Adrenal gland (tissue), 12 donors: Measurements from ENCODE around the gene PDPN. TPM values are rescaled to one million over a fixed set of nuclear protein-coding genes. Genes with fewer than 3 reads are reported as not detected.

ENCODE experiments used
- DNase-seq, 7 donors: peaks; one replicate each; pipeline ENCODE4 v3.0.0-alpha.2; 2019 to 2020
- H3K27ac ChIP-seq, 5 donors: fragments of 200-600 bp; sonication (generic) in 4 of 5; 1 replicate in 3 of 5; 2 replicates in 2 of 5; pipeline versions ENCODE4 v1.5.1 to v1.8.0; 2016 to 2020; ENCODE audit warnings: mild to moderate bottlenecking in 1 of 5
- H3K27me3 ChIP-seq: fragments of 200-600 bp; 2 replicates; pipeline ENCODE4 v1.8.0; 2021
- H3K36me3 ChIP-seq, 2 donors: fragments of 200-600 bp; replicated peaks in 1 of 2; 1 replicate in 1 of 2; 2 replicates in 1 of 2; pipeline versions ENCODE4 v1.5.1 to v1.8.0; 2018 to 2022
- H3K4me1 ChIP-seq, 2 donors: fragments of 200-600 bp; replicated peaks in 1 of 2; 1 replicate in 1 of 2; 2 replicates in 1 of 2; pipeline versions ENCODE4 v1.5.1 to v1.8.0; 2018 to 2021
- H3K4me3 ChIP-seq, 4 donors: fragments of 200-600 bp; sonication (generic) in 3 of 4; one replicate each; pipeline ENCODE4 v1.5.1; 2016 to 2018
- H3K9me3 ChIP-seq, 3 donors: fragments of 200-600 bp; sonication (generic) in 1 of 3; replicated peaks in 1 of 3; 1 replicate in 2 of 3; 2 replicates in 1 of 3; pipeline versions ENCODE4 v1.5.1 to v1.8.0; 2016 to 2021
- POLR2A ChIP-seq, 2 donors: fragments of 450-650 bp; IDR thresholded peaks; one replicate each; pipeline ENCODE4 v1.6.1; 2017; ENCODE audit warnings: antibody characterized with exemption in 2 of 2, mild to moderate bottlenecking in 2 of 2, moderate library complexity in 1 of 2
- WGBS, 4 donors: extraction: QIAGEN DNeasy Blood & Tissue Kit in 2 of 4; methylation state at CpG; one replicate each; pipeline versions ENCODE4 v1.1.5 to v1.1.7; 2013 to 2017; 5-methylcytosine and 5-hydroxymethylcytosine counted together
- intact Hi-C, 2 donors: fragments of 100-400 bp; cut with DNase I; formaldehyde crosslinking; loops; one replicate each; pipeline versions ENCODE4 v1.14.1 to v1.15.0; 2022 to 2023
- polyA plus RNA-seq, 3 donors: library from polyadenylated mRNA; stranded (reverse); fragments of 200-250 nt in 2 of 3; fragments of 350-450 nt in 1 of 3; fragmentation: Illumina TruSeq in 1 of 3; extraction: RNeasy Lipid Tissue Mini Kit (QIAGEN cat#74804) in 1 of 3; gene quantifications; one replicate each; pipeline ENCODE4 v1.2.3, GENCODE V29; 2013 to 2014
- total RNA-seq, 9 donors: library from RNA; depleted of rRNA in 4 of 9; stranded (reverse); fragments of >200 nt in 4 of 9; fragments of 120-200 nt in 1 of 9; fragmentation: NEBNext Ultra II Directional in 1 of 9; extraction: Animal tissue kit (Norgen Biotek cat#: 25700) in 1 of 9; gene quantifications; one replicate each; pipeline versions ENCODE4 v1.1.0 to v1.2.4, GENCODE V29; 2013 to 2023
- TF ChIP-seq, protein P1 (sequence below), 6 experiments: fragments of 450-650 bp in 4 of 6; fragments of 200-600 bp in 2 of 6; sonication (generic) in 1 of 6; IDR thresholded peaks; 1 replicate in 5 of 6; 2 replicates in 1 of 6; pipeline versions ENCODE4 v1.5.1 to v1.8.0; 2016 to 2021; ENCODE audit warnings: antibody characterized with exemption in 6 of 6, mild to moderate bottlenecking in 2 of 6, moderate library complexity in 1 of 6
- donor health status: healthy with polysubstance abuse.
- donor health status: Bipolar disorder and iron deficiency.
- donor health status: DM: yes; HTN: yes; CAD: no.
- donor health status: DM: no; HTN: no; CAD: no.
- donor health status: DM: no; HTN: no; CAD: no.
- donor health status: DM: yes; HTN: yes; CAD: no.

The PDPN gene
- total and polyA plus RNA-seq, 12 donors: 1.2 to 13.8 (median 5.6) TPM

DNA sequence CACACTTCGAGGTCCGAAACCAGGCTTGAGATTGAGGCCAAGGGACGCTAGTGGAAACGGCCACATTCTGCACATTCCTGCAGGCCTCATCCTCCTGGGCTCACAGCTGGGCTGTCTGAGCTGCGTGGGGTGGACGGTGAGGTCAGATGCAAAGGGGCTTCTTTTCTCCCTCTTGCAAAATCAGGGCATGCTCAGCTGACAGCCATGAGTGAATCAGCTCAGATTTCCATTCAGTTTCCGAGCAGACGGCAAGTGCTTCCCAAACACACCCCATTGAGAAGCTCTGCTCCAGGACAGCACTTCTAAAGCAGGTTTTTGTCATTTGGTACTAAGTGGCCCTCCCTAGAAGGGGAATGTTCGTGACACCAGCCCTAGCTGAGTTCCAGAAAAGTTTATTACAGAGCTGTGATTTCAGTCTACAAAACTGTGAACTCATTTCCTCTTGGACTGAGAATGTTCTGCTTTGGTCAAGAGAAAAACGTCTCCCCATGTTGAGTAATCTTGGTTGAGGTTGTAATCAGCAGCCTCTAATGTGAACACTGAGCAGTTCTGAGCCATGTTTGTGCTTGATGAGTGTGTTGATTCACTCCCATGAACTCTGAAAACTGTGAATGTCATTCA, 10.0 kb downstream of the PDPN start:
- Histone ChIP-seq H3K9me3 (no peaks in the 10 kb centered on the region), H3K4me1 (no peaks in the 10 kb centered on the region), H3K27ac (peak overlapping the region in 2 of 5 donors; percentile 56 to 68), H3K4me3 (no peak overlapping the region), H3K36me3 (no peaks in the 10 kb centered on the region), H3K27me3 (no peaks in the 10 kb centered on the region)
- WGBS, 4 donors: 47 to 53% (median 48%) methylated on average over 8 to 10 of the region's 10 CpGs
- peak in 6 of 7 donors; percentile 23 to 55 (median 34) for DNase-seq
- intact Hi-C loops: no loop called here
- TF ChIP-seq, protein P1, sequence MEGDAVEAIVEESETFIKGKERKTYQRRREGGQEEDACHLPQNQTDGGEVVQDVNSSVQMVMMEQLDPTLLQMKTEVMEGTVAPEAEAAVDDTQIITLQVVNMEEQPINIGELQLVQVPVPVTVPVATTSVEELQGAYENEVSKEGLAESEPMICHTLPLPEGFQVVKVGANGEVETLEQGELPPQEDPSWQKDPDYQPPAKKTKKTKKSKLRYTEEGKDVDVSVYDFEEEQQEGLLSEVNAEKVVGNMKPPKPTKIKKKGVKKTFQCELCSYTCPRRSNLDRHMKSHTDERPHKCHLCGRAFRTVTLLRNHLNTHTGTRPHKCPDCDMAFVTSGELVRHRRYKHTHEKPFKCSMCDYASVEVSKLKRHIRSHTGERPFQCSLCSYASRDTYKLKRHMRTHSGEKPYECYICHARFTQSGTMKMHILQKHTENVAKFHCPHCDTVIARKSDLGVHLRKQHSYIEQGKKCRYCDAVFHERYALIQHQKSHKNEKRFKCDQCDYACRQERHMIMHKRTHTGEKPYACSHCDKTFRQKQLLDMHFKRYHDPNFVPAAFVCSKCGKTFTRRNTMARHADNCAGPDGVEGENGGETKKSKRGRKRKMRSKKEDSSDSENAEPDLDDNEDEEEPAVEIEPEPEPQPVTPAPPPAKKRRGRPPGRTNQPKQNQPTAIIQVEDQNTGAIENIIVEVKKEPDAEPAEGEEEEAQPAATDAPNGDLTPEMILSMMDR (IDR thresholded peaks at IDR 0.05): no peak
- TF ChIP-seq POLR2A (IDR thresholded peaks at IDR 0.05): no peak

DNA sequence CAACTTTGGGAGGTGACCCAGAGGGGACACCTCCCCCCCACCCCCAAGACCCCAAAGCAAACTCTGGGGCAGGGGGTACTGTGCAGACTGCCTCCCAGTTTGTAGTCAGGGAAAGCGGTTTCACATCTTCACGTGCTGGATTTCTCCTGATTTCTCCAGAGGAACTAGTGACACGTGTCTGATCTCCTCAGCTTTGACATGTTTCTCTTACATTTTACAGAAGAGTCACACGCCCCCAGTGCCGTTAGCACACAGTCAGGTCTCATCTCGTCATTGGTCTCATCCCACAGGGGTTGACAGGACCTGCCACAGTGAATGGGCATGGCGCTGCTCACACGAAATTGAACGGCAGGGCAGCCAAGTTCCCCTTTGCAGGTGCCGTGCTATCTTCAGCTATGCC, 11.8 kb downstream of the PDPN start:
- Histone ChIP-seq H3K36me3 (no peaks in the 10 kb centered on the region), H3K4me3 (no peak overlapping the region), H3K27me3 (no peaks in the 10 kb centered on the region), H3K9me3 (no peaks in the 10 kb centered on the region), H3K27ac (no peak overlapping the region), H3K4me1 (no peaks in the 10 kb centered on the region)
- WGBS, 4 donors: 80 to 87% (median 82%) methylated on average over 10 of the region's 10 CpGs
- intact Hi-C loops: no loop called here
- no peak for DNase-seq
- TF ChIP-seq, protein P1 (IDR thresholded peaks at IDR 0.05): no peak
- no peak for TF ChIP-seq POLR2A (IDR thresholded peaks at IDR 0.05)

DNA sequence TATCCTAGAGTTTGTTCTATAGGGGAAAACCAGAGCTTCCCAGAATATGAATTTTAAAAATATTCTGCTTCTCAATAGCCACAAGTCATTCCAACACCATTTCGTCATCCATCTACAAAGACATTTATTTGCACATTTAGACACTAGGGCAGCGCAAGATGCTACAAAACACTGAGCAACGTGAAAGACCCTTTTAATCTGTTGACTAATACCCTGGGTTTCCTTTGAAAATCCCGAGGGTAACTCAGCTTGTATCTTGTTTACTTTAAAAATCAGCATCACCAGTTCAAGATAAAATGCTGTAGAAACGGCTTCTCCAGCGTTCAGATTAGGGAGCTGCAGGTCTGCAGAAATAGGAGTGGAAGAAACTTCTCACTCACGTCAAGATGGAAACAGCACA, 13.5 kb downstream of the PDPN start:
- Histone ChIP-seq H3K4me1 (no peaks in the 10 kb centered on the region), H3K27me3 (no peaks in the 10 kb centered on the region), H3K36me3 (no peaks in the 10 kb centered on the region), H3K9me3 (no peaks in the 10 kb centered on the region), H3K27ac (no peak overlapping the region), H3K4me3 (no peak overlapping the region)
- TF ChIP-seq, protein P1 (IDR thresholded peaks at IDR 0.05): no peak
- no peak for TF ChIP-seq POLR2A (IDR thresholded peaks at IDR 0.05)
- 65 to 74% (median 66%) methylated on average over 7 of the region's 7 CpGs for WGBS, 4 donors
- intact Hi-C loops: no loop called here
- DNase-seq: no peak

DNA sequence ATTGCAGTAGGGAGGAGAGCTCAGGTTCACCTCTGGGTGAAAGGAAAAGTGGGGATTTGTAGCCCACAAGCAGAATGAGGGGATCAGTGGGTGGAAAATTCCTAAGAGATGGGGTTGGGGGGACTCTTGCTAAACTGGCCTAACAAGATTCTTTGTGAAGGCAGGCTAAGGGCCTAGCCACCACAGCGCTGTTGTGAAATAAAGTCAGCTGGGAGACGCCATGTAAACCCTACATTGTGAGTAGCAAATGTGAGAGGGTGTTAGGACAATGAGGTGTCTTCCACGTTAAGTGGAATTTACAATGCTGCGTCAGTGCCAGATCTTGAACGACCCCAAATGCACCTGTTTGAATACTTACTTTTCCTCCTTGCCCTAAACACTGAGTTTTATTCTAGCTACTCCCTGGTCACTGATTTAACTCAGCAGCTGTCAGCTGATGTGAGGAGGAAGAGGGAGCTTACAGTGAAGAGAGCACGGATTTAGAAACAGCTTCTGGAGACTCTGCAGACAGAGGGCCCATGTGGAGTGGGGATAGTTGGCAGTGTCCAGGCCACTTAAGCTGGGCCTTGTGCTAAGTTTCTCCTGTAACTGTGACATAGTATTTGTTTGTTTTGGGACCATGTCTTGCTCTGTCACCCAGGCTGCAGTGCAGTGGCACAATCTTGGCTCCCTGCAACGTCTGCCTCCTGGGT, 17.3 kb downstream of the PDPN start:
- Histone ChIP-seq H3K27me3 (no peaks in the 10 kb centered on the region), H3K9me3 (no peaks in the 10 kb centered on the region), H3K27ac (no peak overlapping the region), H3K4me1 (no peaks in the 10 kb centered on the region), H3K4me3 (no peak overlapping the region), H3K36me3 (no peaks in the 10 kb centered on the region)
- DNase-seq: no peak
- TF ChIP-seq, protein P1 (IDR thresholded peaks at IDR 0.05): no peak
- no peak for TF ChIP-seq POLR2A (IDR thresholded peaks at IDR 0.05)
- 81 to 90% (median 84%) methylated on average over 7 of the region's 7 CpGs for WGBS, 4 donors
- intact Hi-C loops: no loop called here
